Measurements from ENCODE around the gene SLX9.

Gene SLX9

DNA sequence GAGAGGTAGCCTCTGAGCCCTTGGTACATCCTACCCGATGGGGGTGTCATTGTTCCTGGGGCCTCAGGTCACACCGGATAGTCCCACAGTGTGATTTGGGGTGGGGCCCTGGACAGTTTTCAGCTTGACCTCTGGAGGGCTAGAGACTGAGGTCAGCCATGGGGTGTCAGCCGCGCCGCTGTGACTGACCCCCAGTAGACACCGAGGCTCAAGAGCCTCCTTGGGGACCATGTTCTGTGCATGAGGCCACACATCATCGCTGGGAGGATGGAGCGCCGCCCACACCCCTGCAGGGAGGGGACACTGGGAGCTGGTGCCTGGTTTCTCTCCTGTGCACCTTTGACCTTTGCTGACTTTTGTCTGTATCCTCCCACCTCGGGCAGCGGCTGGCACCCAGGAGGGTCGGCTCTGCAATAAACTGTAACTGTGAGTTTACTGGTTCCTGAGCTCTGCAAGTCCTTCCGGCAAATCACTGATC, 41.8 kb upstream of the SLX9 start:
- TF ChIP-seq, protein P1, sequence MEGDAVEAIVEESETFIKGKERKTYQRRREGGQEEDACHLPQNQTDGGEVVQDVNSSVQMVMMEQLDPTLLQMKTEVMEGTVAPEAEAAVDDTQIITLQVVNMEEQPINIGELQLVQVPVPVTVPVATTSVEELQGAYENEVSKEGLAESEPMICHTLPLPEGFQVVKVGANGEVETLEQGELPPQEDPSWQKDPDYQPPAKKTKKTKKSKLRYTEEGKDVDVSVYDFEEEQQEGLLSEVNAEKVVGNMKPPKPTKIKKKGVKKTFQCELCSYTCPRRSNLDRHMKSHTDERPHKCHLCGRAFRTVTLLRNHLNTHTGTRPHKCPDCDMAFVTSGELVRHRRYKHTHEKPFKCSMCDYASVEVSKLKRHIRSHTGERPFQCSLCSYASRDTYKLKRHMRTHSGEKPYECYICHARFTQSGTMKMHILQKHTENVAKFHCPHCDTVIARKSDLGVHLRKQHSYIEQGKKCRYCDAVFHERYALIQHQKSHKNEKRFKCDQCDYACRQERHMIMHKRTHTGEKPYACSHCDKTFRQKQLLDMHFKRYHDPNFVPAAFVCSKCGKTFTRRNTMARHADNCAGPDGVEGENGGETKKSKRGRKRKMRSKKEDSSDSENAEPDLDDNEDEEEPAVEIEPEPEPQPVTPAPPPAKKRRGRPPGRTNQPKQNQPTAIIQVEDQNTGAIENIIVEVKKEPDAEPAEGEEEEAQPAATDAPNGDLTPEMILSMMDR (IDR thresholded peaks at IDR 0.05; ENCODE audit: extremely low read depth, insufficient read depth, missing control alignments) = no peak
- DNase-seq (ENCODE audit: low spot score) = no peak
- in situ Hi-C loops (cut with MboI; ENCODE audit: low pct_unique_long_range_greater_than_20kb, low sequenced_read_pairs, unreplicated experiment) = no loop called here

DNA sequence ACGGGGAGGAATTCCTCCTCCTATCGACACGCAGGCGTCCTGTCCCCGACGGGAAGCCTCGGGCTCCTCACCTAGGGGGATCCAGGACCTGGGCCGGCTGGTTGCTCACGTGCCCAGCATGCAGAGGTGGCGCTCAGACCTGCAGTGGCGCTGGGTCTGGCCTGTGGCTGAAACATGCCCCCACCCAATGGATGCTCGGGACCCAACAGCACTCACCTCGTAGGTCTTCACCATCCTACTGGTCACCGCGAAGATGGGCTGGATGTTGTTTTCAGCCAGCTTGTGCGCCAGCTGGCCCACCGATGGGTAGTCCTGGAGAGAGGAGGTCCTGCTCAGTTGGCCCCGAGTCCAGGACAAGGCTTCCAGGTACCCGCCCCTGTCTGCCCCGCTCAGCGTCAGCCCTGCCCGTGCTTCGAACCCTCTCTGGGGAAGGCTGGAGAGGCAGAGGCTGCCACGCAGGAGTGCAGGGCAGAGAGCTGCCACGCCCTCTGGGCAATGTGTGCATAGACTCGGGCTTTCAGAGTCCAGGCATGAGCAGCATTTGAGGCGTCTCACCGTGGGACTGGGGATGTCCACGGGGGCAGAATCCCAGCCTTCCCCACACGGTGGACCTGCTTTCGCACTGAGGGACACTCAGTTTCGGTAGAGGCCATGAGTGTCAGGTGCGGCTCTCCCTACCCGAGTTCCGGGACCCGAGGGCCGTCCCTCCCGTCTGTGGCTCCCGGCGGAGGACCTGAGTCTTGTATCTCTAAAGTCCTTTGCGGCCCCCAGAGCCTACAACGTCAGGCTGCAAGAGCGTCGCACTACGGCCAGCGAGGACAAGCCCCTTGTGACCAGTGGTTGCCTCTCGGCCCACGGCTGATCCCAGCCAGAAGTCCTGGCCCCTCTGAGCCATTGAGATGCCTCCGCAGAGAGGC, 40.7 kb upstream of the SLX9 start:
- no peak for DNase-seq (ENCODE audit: low spot score)
- in situ Hi-C loops (cut with MboI; ENCODE audit: low pct_unique_long_range_greater_than_20kb, low sequenced_read_pairs, unreplicated experiment) = no loop called here
- TF ChIP-seq, protein P1 (IDR thresholded peaks at IDR 0.05; ENCODE audit: extremely low read depth, insufficient read depth, missing control alignments) = no peak

DNA sequence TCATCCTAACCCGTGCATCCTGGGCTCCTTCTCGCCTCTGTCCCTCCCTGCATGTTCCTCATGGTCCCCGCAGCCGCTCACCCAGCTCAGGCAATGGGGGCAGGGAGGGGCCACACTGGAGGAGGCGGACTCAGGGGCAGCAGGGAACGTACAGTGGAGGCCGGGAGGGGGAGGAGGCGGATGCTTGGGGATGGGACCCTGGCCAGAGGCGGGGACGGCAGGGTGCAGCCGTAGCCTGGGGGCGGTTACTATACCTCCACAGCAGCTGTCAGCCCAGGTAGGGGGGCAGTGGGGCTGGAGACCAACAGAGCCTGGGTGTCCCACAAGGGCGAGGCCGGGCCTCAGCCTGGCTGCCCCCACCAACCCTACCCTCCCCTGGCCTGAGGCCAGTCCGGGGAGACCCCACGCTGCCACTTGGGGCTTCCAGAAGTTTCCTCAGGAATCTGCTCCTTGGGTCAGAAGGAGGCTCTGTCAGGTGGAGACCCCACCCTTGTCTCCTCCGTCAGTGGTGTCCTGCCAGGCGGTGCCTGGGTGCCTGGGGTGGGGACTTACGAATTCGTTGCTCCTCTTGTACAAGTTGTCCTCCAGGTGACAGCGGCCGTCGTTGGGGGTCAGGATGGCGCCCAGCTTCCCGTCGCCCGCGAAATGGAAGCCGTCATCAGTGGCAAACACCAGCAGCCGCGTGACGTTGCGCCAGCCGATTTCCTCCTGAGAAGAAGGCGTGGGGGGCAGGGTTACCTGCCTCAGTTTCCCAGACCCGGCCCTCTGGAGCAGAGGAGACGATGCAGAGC, 39.9 kb upstream of the SLX9 start:
- in situ Hi-C loops (cut with MboI; ENCODE audit: low pct_unique_long_range_greater_than_20kb, low sequenced_read_pairs, unreplicated experiment) = no loop called here

DNA sequence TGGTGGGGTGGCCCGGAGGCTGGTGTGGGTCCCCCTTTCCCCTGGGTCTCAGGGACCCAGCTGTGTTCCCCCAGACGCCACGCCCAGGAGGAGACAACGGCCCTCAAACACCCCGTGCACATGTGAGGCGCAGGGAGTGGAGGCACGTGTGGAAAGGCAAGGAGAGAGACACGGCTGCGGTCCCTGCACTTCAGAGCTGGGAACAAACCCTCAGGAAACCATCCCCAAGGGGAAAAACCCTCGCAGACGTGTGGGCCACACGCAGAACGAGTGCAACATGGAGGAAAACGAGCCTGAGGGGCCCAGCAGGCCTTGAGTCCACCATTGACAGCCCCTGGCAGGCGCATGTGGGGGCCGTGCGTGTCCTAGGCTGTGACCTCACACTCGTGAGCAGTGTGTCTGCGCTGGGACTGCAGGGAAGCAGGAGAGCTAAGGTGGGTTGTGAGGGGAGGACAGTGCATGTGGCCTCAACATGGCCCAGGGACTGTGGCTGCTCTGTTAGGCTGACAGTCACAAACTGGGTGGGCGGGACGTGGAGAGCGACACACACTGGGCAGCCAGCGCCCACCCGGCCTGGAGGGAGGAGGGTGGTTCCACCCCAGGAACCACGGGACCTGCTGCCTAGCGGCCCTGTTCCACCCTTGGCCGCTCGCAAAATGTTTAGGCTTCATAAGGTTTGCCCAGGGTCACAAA, 39.1 kb upstream of the SLX9 start:
- TF ChIP-seq, protein P1 (IDR thresholded peaks at IDR 0.05; ENCODE audit: extremely low read depth, insufficient read depth, missing control alignments) = no peak
- in situ Hi-C loops (cut with MboI; ENCODE audit: low pct_unique_long_range_greater_than_20kb, low sequenced_read_pairs, unreplicated experiment) = no loop called here
- DNase-seq (ENCODE audit: low spot score) = no peak

More for the DNA sequence above, 39.9 kb upstream of the SLX9 start:
- TF ChIP-seq, protein P1 (IDR thresholded peaks at IDR 0.05; ENCODE audit: extremely low read depth, insufficient read depth, missing control alignments) = no peak
- no peak for DNase-seq (ENCODE audit: low spot score)

DNA sequence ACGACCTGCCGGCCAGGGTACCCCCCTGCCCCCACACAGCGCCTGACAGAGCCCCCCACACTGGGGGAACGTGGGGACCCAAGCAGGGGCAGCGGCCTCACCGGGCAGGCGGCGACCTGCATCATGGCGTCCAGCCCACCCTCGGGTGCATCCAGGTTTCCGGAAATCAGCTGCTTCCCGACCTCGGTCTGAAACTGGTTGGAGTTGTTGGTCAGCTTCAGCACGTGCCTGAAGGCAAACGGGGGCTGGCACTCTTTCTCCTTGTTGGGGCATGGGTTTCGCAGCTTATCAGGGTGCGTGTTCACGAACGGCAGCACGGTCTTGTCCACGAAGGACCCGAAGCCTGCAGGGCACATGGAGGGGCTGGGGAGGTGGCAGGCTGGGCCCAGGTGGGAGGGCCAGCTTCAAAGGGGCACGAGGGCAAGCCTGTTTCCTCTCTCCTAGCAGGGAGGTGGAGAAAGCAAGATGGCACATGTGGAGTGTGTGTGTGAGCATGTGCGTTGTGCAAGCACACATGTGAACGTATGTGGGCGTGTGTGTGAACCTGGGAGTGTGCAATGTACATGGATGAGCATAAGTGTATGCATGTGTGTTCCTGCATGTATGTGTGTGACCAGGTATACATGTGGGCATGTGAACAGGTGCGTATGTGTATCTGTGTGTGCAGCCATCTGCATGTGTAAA, 38.3 kb upstream of the SLX9 start:
- TF ChIP-seq, protein P1 (IDR thresholded peaks at IDR 0.05; ENCODE audit: extremely low read depth, insufficient read depth, missing control alignments) = no peak
- in situ Hi-C loops (cut with MboI; ENCODE audit: low pct_unique_long_range_greater_than_20kb, low sequenced_read_pairs, unreplicated experiment) = no loop called here
- DNase-seq (ENCODE audit: low spot score) = no peak
